GM23248 (cell line): ENCODE measurements around the gene CCDC73. TPM values are rescaled to one million over a fixed set of nuclear protein-coding genes. Genes with fewer than 3 reads are reported as not detected.

Source experiments
- DNase-seq: peaks from one replicate; pipeline ENCODE4 v3.0.0-alpha.2; 2015
- H2AFZ ChIP-seq: fragments of 200-600 bp; sonication (generic); 2 replicates; pipeline ENCODE4 v1.6.1; 2016; ENCODE audit warnings: antibody characterized with exemption
- H3F3A ChIP-seq: fragments of 200-600 bp; sonication (generic); 2 replicates; pipeline ENCODE4 v1.6.1; 2016; ENCODE audit warnings: mild to moderate bottlenecking, antibody characterized with exemption, mixed run types; ENCODE audit not compliant: insufficient read depth
- H3K27ac ChIP-seq: fragments of 200-600 bp; sonication (generic); 2 replicates; pipeline ENCODE4 v1.5.1; 2016; ENCODE audit warnings: mild to moderate bottlenecking
- H3K27me3 ChIP-seq: fragments of 200-600 bp; sonication (generic); replicated peaks from 2 replicates; pipeline ENCODE4 v1.6.1; 2016; ENCODE audit warnings: mild to moderate bottlenecking; ENCODE audit not compliant: insufficient read depth
- H3K36me3 ChIP-seq: fragments of 200-600 bp; sonication (generic); 2 replicates; pipeline ENCODE4 v1.6.1; 2016; ENCODE audit warnings: low read depth, mild to moderate bottlenecking
- H3K4me1 ChIP-seq: fragments of 200-600 bp; sonication (generic); 2 replicates; pipeline ENCODE4 v1.6.1; 2016; ENCODE audit warnings: mild to moderate bottlenecking; ENCODE audit not compliant: insufficient read depth
- H3K4me2 ChIP-seq: fragments of 200-600 bp; sonication (generic); one replicate; pipeline ENCODE4 v1.6.1; 2016; ENCODE audit warnings: mild to moderate bottlenecking; ENCODE audit not compliant: unreplicated experiment
- H3K4me3 ChIP-seq: fragments of 200-600 bp; sonication (generic); 2 replicates; pipeline ENCODE4 v1.5.1; 2016; ENCODE audit warnings: mild to moderate bottlenecking
- H3K79me2 ChIP-seq: fragments of 200-600 bp; sonication (generic); 2 replicates; pipeline ENCODE4 v1.6.1; 2016; ENCODE audit warnings: mild to moderate bottlenecking; ENCODE audit not compliant: insufficient read depth
- H3K9ac ChIP-seq: fragments of 200-600 bp; sonication (generic); 2 replicates; pipeline ENCODE4 v1.6.1; 2016; ENCODE audit warnings: mild to moderate bottlenecking
- H3K9me2 ChIP-seq: fragments of 200-600 bp; sonication (generic); 2 replicates; pipeline ENCODE4 v1.6.1; 2016; ENCODE audit warnings: mixed run types, mild to moderate bottlenecking, moderate library complexity; ENCODE audit not compliant: insufficient read depth
- H3K9me3 ChIP-seq: fragments of 200-600 bp; sonication (generic); one replicate; pipeline ENCODE4 v1.6.1; 2017; ENCODE audit warnings: low read depth
- H4K20me1 ChIP-seq: fragments of 200-600 bp; sonication (generic); 2 replicates; pipeline ENCODE4 v1.6.0; 2016; ENCODE audit not compliant: insufficient read depth
- EZH2 ChIP-seq: fragments of 200-600 bp; sonication (generic); IDR thresholded peaks from 2 replicates; pipeline ENCODE4 v1.6.1; 2018; ENCODE audit warnings: antibody characterized with exemption, mild to moderate bottlenecking; ENCODE audit not compliant: insufficient read depth, poor library complexity, severe bottlenecking
- EZH2phosphoT487 ChIP-seq: fragments of 200-600 bp; sonication (generic); IDR thresholded peaks from 2 replicates; pipeline ENCODE4 v1.6.1; 2018; ENCODE audit warnings: antibody characterized with exemption, moderate library complexity, mild to moderate bottlenecking, low read depth; ENCODE audit not compliant: insufficient read depth
- WGBS, 2 experiments: methylation state at CpG; one replicate each; pipeline ENCODE4 v1.1.6; 2015 to 2017; ENCODE audit warnings: low lambda C conversion rate in 2 of 2, low coverage in 1 of 2; ENCODE audit errors: missing lambda C conversion rate in 2 of 2; 5-methylcytosine and 5-hydroxymethylcytosine counted together
- in situ Hi-C: fragments of 300-500 bp; cut with MboI; formaldehyde crosslinking; loops from 2 replicates; pipeline ENCODE4 v1.15.0; 2020
- polyA plus RNA-seq: library from polyadenylated mRNA; unstranded; fragments of >200 nt; fragmentation: Nextera tagmentation; extraction: Ambion mirVana; gene quantifications from 2 replicates; pipeline ENCODE4 v1.2.1, GENCODE V29; 2016
- total RNA-seq: library from RNA; depleted of rRNA; stranded (reverse); fragments of >200 nt; shearing (Covaris generic); gene quantifications from 2 replicates; pipeline ENCODE4 v1.2.3, GENCODE V29; 2014

Gene CCDC73
- total and polyA plus RNA-seq, 2 experiments from 2014 or later = not detected

GRCh38 chr11:32704775-32705174 is 89.7 kb downstream of the CCDC73 start:
- Histone ChIP-seq H3K79me2 (no peaks in the 10 kb centered on the region), H3K9ac (no peak overlapping the region), H3K9me2 (no peaks in the 10 kb centered on the region), H3K27ac (no peak overlapping the region), H3K4me3 (no peak overlapping the region), H3K9me3 (no peaks in the 10 kb centered on the region), H3K27me3 (no peaks in the 10 kb centered on the region; the same call in 1 of the 2 replicates), H3K4me2 (no peak overlapping the region), H3K4me1 (peaks cover 7% of the 10 kb centered on the region), H2AFZ (no peak overlapping the region), H3F3A (no peaks in the 10 kb centered on the region; the same call in none of the 2 replicates), H4K20me1 (no peaks in the 10 kb centered on the region), H3K36me3 (no peaks in the 10 kb centered on the region)
- 76 to 83% methylated on average over 5 of the region's 5 CpGs for WGBS, 2 experiments
- in situ Hi-C loops = no loop called here
- TF ChIP-seq EZH2 (no peak), EZH2phosphoT487 (no peak)
- DNase-seq = no peak

- in situ Hi-C loops = no loop called here
- no peaks in the 10 kb centered on the region for H3K79me2 ChIP-seq
- H3K27me3 ChIP-seq = no peaks in the 10 kb centered on the region; the same call in 1 of the 2 replicates
- no peaks in the 10 kb centered on the region for H3K36me3 ChIP-seq
- DNase-seq = no peak
- no peaks in the 10 kb centered on the region for H3K9me2 ChIP-seq
- TF ChIP-seq EZH2phosphoT487 (no peak), EZH2 (no peak)
- no peaks in the 10 kb centered on the region; the same call in none of the 2 replicates for H3F3A ChIP-seq
- H3K27ac ChIP-seq = no peak overlapping the region
- no peak overlapping the region for H3K9ac ChIP-seq
- H3K4me1 ChIP-seq = peaks cover 7% of the 10 kb centered on the region
- no peak overlapping the region for H3K4me2 ChIP-seq
- no peak overlapping the region for H3K4me3 ChIP-seq
- H4K20me1 ChIP-seq = no peaks in the 10 kb centered on the region
- H3K9me3 ChIP-seq = no peaks in the 10 kb centered on the region
- no peak overlapping the region for H2AFZ ChIP-seq
- 71 to 83% methylated on average over 6 of the region's 6 CpGs for WGBS, 2 experiments
Observed at GRCh38 chr11:32704261-32704660, 90.2 kb downstream of the CCDC73 start.

- H3K9me2 ChIP-seq = no peaks in the 10 kb centered on the region
- in situ Hi-C loops = no loop called here
- WGBS, 2 experiments = 50 to 56% methylated on average over 1 of the region's 1 CpG
Observed at GRCh38 chr11:32701616-32702015, 92.8 kb downstream of the CCDC73 start.

GRCh38 chr11:32698579-32698978 is 95.9 kb downstream of the CCDC73 start:
- Histone ChIP-seq H3K27me3 (no peaks in the 10 kb centered on the region; the same call in 1 of the 2 replicates), H3K36me3 (no peaks in the 10 kb centered on the region), H2AFZ (no peak overlapping the region), H3F3A (no peaks in the 10 kb centered on the region), H3K4me3 (no peak overlapping the region), H4K20me1 (no peaks in the 10 kb centered on the region), H3K9me3 (no peaks in the 10 kb centered on the region), H3K27ac (no peak overlapping the region), H3K4me2 (no peak overlapping the region), H3K4me1 (no peaks in the 10 kb centered on the region), H3K79me2 (no peaks in the 10 kb centered on the region), H3K9me2 (no peaks in the 10 kb centered on the region), H3K9ac (no peak overlapping the region)
- TF ChIP-seq EZH2phosphoT487 (no peak), EZH2 (no peak)
- 68 to 73% methylated on average over 2 of the region's 2 CpGs for whole genome bisulfite sequencing, 2 experiments
- no peak for DNase-seq
- in situ Hi-C loops = no loop called here

More at GRCh38 chr11:32701616-32702015, 92.8 kb downstream of the CCDC73 start:
- H3K27ac ChIP-seq = no peak overlapping the region
- no peaks in the 10 kb centered on the region for H3K9me3 ChIP-seq
- no peak overlapping the region for H2AFZ ChIP-seq
- no peaks in the 10 kb centered on the region for H3K4me1 ChIP-seq
- no peak overlapping the region for H3K4me2 ChIP-seq
- H3F3A ChIP-seq = no peaks in the 10 kb centered on the region; the same call in none of the 2 replicates
- H3K4me3 ChIP-seq = no peak overlapping the region
- H4K20me1 ChIP-seq = no peaks in the 10 kb centered on the region
- no peaks in the 10 kb centered on the region for H3K36me3 ChIP-seq
- no peak for TF ChIP-seq EZH2phosphoT487
- no peak for TF ChIP-seq EZH2
- no peaks in the 10 kb centered on the region for H3K79me2 ChIP-seq
- H3K9ac ChIP-seq = no peak overlapping the region
- no peak for DNase-seq
- H3K27me3 ChIP-seq = no peaks in the 10 kb centered on the region; the same call in 1 of the 2 replicates

- H3K79me2 ChIP-seq = no peaks in the 10 kb centered on the region
- H3K4me3 ChIP-seq = no peak overlapping the region
- no peaks in the 10 kb centered on the region for H3K9me2 ChIP-seq
- H3F3A ChIP-seq = no peaks in the 10 kb centered on the region
- no peaks in the 10 kb centered on the region for H4K20me1 ChIP-seq
- no peak for DNase-seq
- WGBS, 2 experiments = 0 to 10% methylated on average over 1 of the region's 1 CpG
- no peak overlapping the region for H2AFZ ChIP-seq
- no peak overlapping the region for H3K9ac ChIP-seq
- H3K4me1 ChIP-seq = no peaks in the 10 kb centered on the region
- in situ Hi-C loops = no loop called here
- H3K9me3 ChIP-seq = no peaks in the 10 kb centered on the region
- no peaks in the 10 kb centered on the region for H3K27me3 ChIP-seq
- no peak overlapping the region for H3K27ac ChIP-seq
- H3K4me2 ChIP-seq = no peak overlapping the region
- H3K36me3 ChIP-seq = no peaks in the 10 kb centered on the region
- TF ChIP-seq EZH2 (no peak), EZH2phosphoT487 (no peak)
Observed at GRCh38 chr11:32671051-32671450, 123.4 kb downstream of the CCDC73 start.
